Measurements from ENCODE around the gene CD96. TPM values are rescaled to one million over a fixed set of nuclear protein-coding genes. Genes with fewer than 3 reads are reported as not detected.

CD96 gene
- total RNA-seq, 1 donor from 2014 or later, result not detected

Other genes starting within 250 kb of the CD96 start
- not detected in 2 replicates for gene ZBED2, start 53.1 kb downstream of the CD96 start, total RNA-seq
- gene PLCXD2, start 132.5 kb downstream of the CD96 start, total RNA-seq, result 1.5 and 3.3 TPM in 2 replicates